PFSK-1 (cell line): ENCODE data around the gene NCL.

ENCODE experiments used
- FOXP2 ChIP-seq: optimal IDR thresholded peaks from 2 replicates; pipeline ENCODE3; 2011; ENCODE audit warnings: borderline replicate concordance, control low read depth, inconsistent platforms; ENCODE audit not compliant: insufficient read depth; ENCODE audit errors: extremely low read length, extremely low read depth
- POLR2AphosphoS5 ChIP-seq: IDR thresholded peaks from 2 replicates; pipeline ENCODE4 v1.6.1; 2012; ENCODE audit warnings: low read depth, mild to moderate bottlenecking, control low read depth, low read length, moderate library complexity
- REST ChIP-seq, 2 experiments: IDR thresholded peaks; 2 replicates each; pipeline versions ENCODE4 v1.6.1 to v1.8.0; 2011 to 2012; ENCODE audit warnings: low read depth in 2 of 2, low read length in 2 of 2, control low read depth in 1 of 2, inconsistent platforms in 1 of 2, mild to moderate bottlenecking in 1 of 2, moderate library complexity in 1 of 2; ENCODE audit not compliant: insufficient read depth in 1 of 2
- SIN3A ChIP-seq: IDR thresholded peaks from 2 replicates; pipeline ENCODE4 v1.6.1; 2012; ENCODE audit warnings: mild to moderate bottlenecking, low read length, moderate library complexity, borderline replicate concordance; ENCODE audit not compliant: insufficient read depth
- TAF1 ChIP-seq: IDR thresholded peaks from 2 replicates; pipeline ENCODE4 v1.6.1; 2012; ENCODE audit warnings: low read length, control low read depth, borderline replicate concordance; ENCODE audit not compliant: insufficient read depth

The NCL gene

DNA sequence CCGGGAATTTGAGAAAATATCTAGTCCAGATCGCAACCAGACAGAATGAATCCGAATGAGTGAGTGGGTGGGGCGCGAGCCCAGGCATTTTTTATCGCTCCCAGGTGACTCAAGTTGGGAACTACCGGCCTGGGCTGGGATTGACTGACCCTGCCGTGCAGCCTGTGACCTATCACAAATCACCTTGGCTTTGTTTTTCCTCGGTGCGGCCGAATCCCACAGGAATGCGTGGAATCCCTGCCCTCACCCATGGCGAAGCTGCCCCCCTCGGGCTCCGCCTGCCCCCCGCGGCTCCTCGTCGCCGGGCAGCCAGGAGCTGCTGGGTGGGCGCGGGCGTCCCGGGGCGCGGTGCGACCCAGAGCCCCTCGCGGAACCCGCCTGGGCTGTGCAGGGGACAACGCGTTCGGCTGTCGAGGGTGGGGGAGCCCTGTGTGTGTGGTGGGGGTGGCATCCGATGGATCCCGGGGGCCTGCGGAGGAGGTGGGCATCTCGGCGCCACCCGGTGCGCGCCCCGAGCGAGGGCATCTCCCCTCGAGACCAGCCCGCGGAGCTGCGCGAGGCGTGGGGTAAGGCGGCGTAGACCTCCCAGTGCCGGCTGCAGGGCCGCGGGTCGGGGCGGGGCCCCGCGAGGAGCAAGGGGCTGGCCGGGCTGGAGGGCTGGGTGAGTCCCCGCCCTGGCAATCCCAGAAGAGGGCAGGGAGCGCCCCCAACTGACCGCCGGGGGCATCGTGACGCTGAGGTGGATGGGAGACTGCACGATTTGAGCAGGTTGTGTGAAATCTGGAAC is 52.3 kb downstream of the NCL start:
- TF ChIP-seq SIN3A: no peak
- TF ChIP-seq REST (IDR thresholded peaks at IDR 0.05; ENCODE audit: insufficient read depth in 1 of 2, low read depth in 2 of 2, low read length in 2 of 2): no peak
- no peak for TF ChIP-seq TAF1
- TF ChIP-seq FOXP2: no peak
- no peak for TF ChIP-seq POLR2AphosphoS5

GRCh38 chr2:231411237-231411636 is 53.0 kb downstream of the NCL start:
- no peak for TF ChIP-seq REST (IDR thresholded peaks at IDR 0.05; ENCODE audit: insufficient read depth in 1 of 2, low read depth in 2 of 2, low read length in 2 of 2)
- TF ChIP-seq POLR2AphosphoS5: no peak
- TF ChIP-seq TAF1: no peak
- no peak for TF ChIP-seq FOXP2
- TF ChIP-seq SIN3A: no peak

DNA sequence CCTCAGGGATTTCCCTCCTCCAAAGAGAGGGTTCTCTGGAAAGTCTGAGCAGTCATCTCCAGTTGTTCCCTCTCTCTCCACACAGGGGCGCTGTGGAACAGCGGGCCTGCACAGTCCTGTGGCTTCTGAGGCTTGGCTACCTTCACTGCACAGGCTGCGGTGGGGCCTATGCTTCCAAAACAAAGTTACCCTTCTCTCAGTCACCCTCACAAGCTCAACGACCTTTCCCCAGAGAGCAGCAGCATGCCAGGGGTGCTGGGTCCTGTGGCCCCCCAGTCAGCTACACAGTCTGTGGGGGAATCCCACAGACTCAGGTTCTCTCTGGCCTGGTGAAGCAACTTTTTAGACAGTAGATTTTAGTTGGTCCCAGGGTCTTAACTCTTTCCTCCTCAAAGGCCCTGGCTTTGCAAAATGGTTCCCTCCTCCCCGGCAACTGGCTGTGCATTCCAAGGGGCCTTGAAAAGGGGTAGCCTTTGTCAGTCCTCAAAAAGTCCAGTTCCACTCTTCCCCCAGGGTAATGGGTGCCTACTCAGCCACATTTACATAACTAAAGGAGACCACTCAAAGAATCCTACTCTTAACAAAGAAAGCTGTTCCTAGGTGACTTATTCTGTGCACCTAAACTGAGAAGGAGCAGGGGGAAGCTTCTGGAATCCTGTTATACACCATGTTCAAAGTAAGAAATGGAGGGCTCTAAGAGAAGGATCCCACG is 53.8 kb downstream of the NCL start:
- TF ChIP-seq POLR2AphosphoS5 (no peak), FOXP2 (no peak), TAF1 (no peak), REST (IDR thresholded peaks at IDR 0.05; ENCODE audit: insufficient read depth in 1 of 2, low read depth in 2 of 2, low read length in 2 of 2) (no peak), SIN3A (no peak)

GRCh38 chr2:231409776-231410175 is 54.5 kb downstream of the NCL start:
- TF ChIP-seq REST (IDR thresholded peaks at IDR 0.05; ENCODE audit: insufficient read depth in 1 of 2, low read depth in 2 of 2, low read length in 2 of 2) (no peak), TAF1 (no peak), SIN3A (no peak), FOXP2 (no peak), POLR2AphosphoS5 (no peak)
